GM18951 (cell line): ENCODE data around the gene SREK1.
"Not testable (repeated sequence)": the region's sequence is repeated elsewhere in the genome, so short reads cannot be mapped to it uniquely, and the experiment has no call there.

Experiments used
- POLR2A ChIP-seq: IDR thresholded peaks from 4 replicates; pipeline ENCODE4 v1.6.1; 2011; ENCODE audit warnings: mild to moderate bottlenecking; ENCODE audit not compliant: insufficient read length, insufficient read depth; ENCODE audit errors: extremely low read depth
- in situ Hi-C: fragments of 300-500 bp; cut with MboI; formaldehyde crosslinking; loops from one replicate; pipeline ENCODE4 v1.12.0; 2022; ENCODE audit warnings: low sequenced_read_pairs, mixed read lengths, inconsistent platforms; ENCODE audit not compliant: unreplicated experiment

The SREK1 gene, protein sequence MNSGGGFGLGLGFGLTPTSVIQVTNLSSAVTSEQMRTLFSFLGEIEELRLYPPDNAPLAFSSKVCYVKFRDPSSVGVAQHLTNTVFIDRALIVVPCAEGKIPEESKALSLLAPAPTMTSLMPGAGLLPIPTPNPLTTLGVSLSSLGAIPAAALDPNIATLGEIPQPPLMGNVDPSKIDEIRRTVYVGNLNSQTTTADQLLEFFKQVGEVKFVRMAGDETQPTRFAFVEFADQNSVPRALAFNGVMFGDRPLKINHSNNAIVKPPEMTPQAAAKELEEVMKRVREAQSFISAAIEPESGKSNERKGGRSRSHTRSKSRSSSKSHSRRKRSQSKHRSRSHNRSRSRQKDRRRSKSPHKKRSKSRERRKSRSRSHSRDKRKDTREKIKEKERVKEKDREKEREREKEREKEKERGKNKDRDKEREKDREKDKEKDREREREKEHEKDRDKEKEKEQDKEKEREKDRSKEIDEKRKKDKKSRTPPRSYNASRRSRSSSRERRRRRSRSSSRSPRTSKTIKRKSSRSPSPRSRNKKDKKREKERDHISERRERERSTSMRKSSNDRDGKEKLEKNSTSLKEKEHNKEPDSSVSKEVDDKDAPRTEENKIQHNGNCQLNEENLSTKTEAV

DNA sequence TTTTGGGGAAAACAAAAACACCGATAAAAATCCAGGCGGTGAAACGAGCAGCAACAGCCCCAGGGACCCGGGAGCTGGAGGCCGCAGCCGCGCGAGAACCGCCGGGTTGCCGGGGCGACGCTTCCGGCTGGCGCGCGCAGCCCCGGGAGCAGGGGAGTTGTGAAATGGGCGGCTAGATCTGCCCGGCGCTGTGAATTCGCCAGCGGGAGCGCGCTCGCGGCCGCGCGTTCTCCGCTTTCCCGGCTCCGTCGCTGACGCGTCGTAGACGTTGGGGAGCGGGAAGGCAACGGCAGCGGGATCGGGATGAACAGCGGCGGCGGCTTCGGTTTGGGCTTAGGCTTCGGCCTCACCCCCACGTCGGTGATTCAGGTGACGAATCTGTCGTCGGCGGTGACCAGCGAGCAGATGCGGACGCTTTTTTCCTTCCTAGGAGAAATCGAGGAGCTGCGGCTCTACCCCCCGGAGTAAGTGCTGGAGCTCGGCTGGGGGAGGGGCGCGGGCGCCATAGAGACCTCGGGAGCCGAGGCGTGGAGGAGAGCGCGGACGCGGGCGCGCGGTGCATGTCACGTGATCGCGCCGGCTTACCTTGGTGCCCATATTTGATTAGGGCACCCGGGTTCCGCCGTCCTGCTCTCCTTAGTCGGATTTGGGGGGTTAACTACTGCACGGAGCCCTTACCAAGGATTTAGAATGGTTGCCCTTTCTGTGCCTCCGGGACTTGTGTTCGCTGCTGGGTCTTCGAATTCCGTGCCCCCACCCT lies at the start of gene SREK1:
Gene SREK1, plus strand, starts transcription at position 227 of the 760 bp plus-strand sequence. Its CDS starts 77 bp downstream, at position 304.
- TF ChIP-seq POLR2A = peak; percentile 92
- in situ Hi-C loops = no loop called here

DNA sequence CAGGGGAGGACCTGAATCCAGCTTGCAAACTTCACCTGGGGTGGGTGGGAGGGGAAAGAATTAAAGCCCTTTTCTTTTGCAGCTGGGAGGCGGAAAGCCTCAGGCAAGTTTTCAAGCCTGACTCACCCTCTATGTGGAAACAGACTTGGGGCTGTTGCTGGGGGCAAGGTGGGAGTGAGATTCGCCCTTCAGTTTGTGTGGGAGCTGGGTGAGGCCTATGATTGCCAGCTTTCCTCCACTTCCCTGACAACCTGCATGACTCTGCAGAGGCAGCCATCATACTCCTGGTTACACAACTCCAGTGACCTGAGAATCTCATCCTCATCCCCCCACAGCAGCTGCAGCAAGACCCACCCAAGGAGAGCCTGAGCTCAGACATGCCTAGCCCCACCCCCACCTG lies 43.2 kb upstream of the SREK1 start:
- in situ Hi-C loops = no loop called here
- TF ChIP-seq POLR2A = no peak

DNA sequence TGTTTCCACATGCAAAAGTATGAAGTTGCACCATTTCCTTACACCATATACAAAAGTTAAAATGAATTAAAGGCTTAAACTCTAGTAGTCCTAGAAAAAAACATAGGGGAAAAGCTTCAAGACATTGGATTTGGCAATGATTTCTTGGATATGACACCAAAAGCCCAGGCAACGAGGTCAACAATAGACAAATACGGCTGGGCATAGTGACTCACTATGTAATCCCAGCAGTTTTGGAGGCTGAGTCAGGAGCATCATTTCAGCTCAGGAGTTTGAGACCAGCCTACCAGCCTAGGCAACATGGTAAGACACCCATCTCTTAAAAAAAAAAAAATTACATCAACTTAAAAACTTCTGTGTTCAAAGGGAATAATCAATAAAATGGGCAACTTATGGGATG lies 30.9 kb upstream of the SREK1 start:
- in situ Hi-C loops = no loop called here
- TF ChIP-seq POLR2A = no peak

DNA sequence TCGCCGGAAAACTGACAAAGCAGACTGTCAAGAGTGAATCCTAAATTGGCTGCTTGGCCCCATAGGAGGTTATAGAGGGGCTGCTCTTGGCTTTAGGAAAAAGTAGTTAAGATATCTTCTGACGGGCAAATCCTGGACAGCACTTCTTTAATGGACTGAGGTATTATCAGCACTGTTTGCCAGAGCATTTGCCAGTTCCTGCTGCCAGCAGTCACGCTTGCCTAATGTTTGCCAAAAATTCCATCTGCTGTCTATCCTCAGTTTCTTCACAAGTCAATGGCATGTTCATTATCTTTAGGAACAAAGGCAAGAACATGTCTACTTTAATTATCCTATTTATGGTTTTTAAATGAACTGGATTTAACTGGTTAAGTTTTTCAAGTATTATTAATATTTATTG lies 25.8 kb upstream of the SREK1 start:
- TF ChIP-seq POLR2A = no peak
- in situ Hi-C loops = no loop called here

DNA sequence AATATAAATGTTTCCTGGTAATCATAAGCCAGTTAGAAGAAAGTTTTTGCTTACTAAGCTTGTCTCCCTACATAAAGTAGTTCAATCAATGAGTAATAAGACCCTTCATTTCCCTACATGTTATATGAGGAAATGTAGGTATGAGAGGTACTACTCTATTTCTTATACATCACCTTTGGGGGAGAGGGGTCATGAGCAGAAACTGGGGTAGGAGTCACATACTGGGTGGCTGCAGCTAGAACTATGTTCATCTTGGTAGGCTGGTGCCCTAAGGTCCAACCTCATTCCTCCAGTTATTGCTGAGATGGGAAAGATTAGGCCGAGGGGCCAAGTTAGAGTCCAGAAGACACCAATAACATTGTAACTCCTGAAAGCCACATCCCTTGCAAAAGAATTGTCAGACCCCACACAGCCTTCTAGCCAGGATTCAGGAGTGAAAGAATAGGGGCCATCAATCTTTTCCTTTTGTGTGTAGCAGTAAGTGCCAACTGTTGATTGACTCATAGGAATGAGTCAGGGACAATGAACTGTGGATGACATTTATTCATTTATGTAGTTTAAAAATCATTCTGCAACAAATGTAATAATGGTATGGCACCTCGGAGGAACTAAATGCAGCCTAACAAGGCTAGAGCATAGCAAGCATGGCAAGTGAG lies 21.6 kb upstream of the SREK1 start:
- in situ Hi-C loops = no loop called here
- TF ChIP-seq POLR2A = no peak

DNA sequence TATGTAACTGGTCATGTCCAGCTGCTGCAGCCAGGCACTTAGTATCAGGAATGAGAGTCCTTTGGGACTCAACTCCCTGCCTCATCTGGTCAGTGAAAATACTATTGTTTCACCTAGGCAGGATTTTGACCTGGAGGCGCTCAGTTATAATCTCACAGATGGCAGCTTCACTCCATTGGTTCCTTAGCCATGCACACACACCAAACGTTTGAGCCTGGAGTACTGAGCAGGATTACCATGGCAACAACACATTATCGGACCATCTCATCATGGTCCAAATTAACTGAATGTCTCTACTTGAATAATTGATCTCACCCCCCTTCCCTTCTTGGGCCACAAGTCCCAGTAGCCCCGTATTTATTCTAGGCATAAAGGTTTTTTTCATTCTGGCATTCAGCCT lies 15.0 kb upstream of the SREK1 start:
- TF ChIP-seq POLR2A = no peak
- in situ Hi-C loops = no loop called here

DNA sequence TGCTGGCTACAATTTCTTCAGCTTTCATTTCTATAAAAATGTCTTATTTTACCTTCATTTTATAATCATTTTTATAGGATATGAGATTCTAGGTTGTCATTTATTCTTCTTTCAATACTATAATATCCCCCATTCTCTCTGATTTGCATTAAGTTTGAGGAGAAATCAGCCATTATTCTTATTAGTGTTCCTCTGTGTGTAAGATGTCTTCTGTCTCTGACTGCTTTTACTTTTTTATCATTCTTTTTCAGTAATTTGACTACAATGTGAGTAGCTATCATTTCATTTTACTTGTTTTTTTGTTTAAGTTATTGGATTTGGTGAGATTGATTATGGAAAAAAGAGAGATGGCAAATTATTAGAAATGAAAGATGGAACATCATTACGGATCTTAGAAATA lies 13.6 kb upstream of the SREK1 start:
- in situ Hi-C loops = no loop called here
- TF ChIP-seq POLR2A = no peak

DNA sequence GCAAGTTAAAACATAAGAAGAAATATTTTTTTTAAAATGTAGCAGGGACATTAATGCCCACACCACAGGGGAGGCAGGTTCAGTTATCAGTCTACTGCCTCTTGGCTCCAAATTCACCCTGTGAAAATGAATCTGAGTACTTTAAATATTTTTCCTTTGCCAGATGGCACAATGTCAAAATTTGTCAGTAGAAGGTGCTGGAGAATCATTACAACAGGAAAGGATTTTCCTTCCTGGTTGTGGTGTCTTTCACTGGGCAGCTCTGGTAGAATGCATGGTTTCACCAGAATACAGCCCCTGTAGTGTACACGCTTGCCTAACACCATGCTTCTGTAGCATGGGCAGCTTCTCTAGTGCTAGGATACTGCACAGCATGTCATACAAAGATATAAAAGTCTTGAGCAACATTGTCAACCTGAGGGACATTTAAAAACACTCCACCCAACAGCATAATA lies 9.7 kb upstream of the SREK1 start:
- in situ Hi-C loops = no loop called here
- no peak for TF ChIP-seq POLR2A

DNA sequence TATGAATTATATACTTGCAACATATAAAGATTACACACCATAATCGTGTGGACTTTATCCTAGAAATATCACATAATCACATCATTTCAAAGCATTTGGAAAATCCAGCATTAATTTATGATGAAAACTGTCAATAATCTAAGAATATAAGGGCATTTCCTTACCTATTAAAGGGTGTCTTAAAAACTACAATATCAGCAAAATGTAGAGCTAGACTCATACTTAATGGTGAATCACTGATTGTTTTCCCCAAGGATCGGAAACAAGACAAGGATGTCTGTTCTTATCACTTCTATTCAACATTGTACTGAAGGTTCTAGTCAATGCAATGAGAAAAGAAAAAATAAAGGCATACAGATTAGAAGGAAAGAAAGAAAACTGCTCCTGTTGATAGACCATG lies 8.0 kb upstream of the SREK1 start:
- in situ Hi-C loops = no loop called here
- no peak for TF ChIP-seq POLR2A

DNA sequence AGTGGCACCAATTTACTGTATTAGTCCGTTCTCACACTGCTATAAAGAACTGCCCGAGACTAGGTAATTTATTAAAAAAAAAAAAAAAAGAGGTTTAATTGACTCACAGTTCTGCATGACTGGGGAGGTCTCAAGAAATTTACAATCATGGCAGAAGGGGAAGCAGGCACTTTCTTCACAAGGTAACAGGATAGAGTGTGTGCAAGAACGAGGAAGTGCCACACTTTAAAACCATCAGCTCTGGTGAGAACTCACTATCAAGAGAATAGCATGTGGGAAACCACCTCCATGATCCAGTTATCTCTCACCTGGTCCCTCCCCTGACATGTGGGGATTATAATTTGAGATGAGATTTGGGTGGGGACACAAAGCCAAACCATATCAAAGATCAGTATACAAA lies 7.2 kb upstream of the SREK1 start:
- in situ Hi-C loops = not testable (repeated sequence)

DNA sequence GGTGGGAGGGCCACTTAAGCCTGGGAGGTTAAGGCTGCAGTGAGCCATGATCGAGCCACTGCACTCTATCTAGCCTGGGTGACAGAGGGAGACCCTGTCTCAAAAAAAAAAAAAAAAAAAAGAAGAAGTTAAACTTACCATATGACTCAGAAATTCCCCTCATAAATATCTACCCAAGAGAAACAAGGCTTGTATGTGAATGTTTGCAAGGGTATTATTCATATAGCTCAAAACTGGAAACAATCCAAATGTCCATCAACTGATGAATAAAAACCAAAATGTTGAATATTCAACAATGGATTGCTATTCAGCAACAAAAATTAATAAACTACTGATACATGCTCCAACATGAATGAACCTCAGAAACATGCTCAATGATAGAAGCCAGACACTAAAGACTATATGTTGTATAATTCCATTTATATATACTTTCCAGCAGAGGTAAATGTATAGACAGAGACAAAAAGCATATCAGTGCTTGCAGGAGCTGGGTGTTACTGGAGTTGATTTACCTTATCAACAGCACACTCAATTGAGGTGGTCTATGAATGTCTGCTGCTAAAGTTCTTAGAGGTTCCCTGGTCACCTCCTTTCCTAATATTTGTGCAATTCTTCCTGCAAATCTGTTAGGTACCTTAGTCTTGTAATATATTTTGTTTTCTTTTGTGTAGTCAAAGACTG lies 5.3 kb upstream of the SREK1 start:
- no peak for TF ChIP-seq POLR2A
- in situ Hi-C loops = no loop called here

DNA sequence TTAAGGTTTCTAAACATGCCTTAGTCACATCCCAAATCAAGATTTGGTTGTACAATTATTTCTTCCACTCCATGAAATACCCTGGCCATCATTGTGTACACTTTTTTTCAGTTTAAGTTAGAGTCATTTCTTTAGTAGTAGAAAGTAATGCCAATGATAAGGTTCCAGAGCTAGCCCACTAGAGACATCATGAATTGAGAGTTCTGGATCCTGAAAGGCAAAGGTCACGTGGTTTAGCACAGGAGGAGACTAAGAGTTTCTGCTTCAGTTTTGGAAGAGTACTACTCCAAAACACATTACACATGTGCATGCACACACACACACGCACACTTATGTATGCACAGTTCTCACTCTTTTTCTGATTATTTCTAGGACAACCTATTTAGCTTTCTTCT lies 4.8 kb upstream of the SREK1 start:
- in situ Hi-C loops = no loop called here

DNA sequence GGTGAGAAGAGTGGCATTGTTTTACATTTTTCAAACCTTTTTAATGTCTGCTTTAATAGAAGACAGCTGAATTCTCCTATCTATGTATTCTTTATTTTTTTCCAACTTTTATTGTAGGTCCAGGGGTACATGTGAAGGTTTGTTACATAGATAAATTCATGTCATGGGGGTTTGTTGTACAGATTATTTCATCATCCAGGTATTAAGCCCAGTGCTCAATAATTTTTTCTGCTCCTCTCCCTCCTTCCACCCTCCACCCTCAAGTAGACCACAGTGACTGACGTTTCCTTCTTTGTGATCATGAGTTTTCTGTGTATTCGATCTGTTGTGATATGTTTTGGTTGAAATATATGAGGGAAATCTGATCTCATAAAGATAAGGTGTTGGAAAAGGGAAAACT lies 1.7 kb upstream of the SREK1 start:
- in situ Hi-C loops = no loop called here
- TF ChIP-seq POLR2A = no peak

More for the DNA sequence above, 4.8 kb upstream of the SREK1 start:
- TF ChIP-seq POLR2A = no peak
